ENCODE data around the gene TMED4. TPM values are rescaled to one million over a fixed set of nuclear protein-coding genes. Genes with fewer than 3 reads are reported as not detected.

TMED4 gene
- total RNA-seq, 2 experiments from 2014 or later, result 68.6 to 80.5 TPM

DNA sequence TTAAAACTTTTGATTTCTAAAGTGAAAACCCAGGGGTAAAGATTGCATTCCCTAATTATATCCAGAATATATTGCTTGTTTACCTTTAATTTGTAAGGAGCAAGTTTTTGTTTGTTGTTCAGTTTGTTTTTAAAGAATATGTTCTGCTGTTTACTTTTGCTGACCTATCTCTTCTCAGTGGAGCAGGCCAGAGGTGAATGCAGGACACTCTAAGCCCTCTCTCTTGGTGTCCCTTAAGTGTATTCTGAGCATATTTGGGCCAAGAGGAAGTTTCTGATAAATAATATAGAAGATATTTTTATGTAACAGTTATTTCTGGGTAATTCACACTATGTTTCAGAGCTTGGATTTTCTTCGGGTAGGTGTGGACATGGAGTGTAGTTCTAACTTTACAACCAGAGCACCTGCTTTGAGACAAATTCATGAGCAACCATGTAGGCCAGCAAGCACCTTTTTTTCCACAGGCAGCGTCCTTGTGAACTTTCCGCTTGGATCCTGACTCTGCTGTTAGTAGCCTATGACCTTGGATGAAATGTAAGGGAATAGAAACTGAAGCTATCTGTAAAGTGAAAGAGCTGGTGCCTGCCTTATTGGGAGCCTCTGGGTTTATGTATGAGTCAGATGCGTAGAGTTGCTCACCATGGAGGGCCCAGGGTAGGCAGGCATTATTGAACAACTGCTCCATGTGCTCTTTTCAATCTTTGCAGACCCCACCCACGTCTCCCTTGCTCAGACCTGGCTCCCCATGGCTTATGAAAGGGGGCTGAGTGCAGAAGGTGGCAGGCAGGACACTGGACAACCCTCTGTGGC lies 40.5 kb upstream of the TMED4 start:
- H3K4me1 ChIP-seq (ENCODE audit: insufficient read depth, low read length, poor library complexity, severe bottlenecking), result no peaks in the 10 kb centered on the region
- no peaks in the 10 kb centered on the region for H3K9me2 ChIP-seq (ENCODE audit: insufficient read depth, low read length)
- POLR2A ChIA-PET, result no interaction called here
- no peak for TF ChIP-seq EZH2phosphoT487 (IDR thresholded peaks at IDR 0.05; ENCODE audit: borderline replicate concordance, low read depth, low read length)
- TF ChIP-seq, protein P1, sequence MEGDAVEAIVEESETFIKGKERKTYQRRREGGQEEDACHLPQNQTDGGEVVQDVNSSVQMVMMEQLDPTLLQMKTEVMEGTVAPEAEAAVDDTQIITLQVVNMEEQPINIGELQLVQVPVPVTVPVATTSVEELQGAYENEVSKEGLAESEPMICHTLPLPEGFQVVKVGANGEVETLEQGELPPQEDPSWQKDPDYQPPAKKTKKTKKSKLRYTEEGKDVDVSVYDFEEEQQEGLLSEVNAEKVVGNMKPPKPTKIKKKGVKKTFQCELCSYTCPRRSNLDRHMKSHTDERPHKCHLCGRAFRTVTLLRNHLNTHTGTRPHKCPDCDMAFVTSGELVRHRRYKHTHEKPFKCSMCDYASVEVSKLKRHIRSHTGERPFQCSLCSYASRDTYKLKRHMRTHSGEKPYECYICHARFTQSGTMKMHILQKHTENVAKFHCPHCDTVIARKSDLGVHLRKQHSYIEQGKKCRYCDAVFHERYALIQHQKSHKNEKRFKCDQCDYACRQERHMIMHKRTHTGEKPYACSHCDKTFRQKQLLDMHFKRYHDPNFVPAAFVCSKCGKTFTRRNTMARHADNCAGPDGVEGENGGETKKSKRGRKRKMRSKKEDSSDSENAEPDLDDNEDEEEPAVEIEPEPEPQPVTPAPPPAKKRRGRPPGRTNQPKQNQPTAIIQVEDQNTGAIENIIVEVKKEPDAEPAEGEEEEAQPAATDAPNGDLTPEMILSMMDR (conservative IDR thresholded peaks at IDR 0.05; ENCODE audit: low read length), result no peak
- peaks cover 71% of the 10 kb centered on the region for H3K79me2 ChIP-seq (ENCODE audit: insufficient read depth, low read depth, low read length)
- no peak overlapping the region for H3K4me3 ChIP-seq (ENCODE audit: low read depth, low read length, poor library complexity, severe bottlenecking)
- H3K27ac ChIP-seq (ENCODE audit: low read depth, low read length, poor library complexity, severe bottlenecking), result no peak overlapping the region
- intact Hi-C loops (cut with micrococcal nuclease; ENCODE audit: unreplicated experiment), result no loop called here
- no peak for DNase-seq (ENCODE audit: low spot score)
- H3K9me3 ChIP-seq (ENCODE audit: low read length), result no peaks in the 10 kb centered on the region
- no TSS peak for BruUV-seq (replicated peaks)
- H2AFZ ChIP-seq (ENCODE audit: low read length), result no peak overlapping the region
- peaks cover 63% of the 10 kb centered on the region for H3K36me3 ChIP-seq (ENCODE audit: insufficient read depth, low read length)
- no peaks in the 10 kb centered on the region for H4K20me1 ChIP-seq (ENCODE audit: insufficient read depth, low read length)
- CTCF ChIA-PET (ENCODE audit: unreplicated experiment), result no interaction called here
- no peak overlapping the region for H3K4me2 ChIP-seq (ENCODE audit: low read length)

DNA sequence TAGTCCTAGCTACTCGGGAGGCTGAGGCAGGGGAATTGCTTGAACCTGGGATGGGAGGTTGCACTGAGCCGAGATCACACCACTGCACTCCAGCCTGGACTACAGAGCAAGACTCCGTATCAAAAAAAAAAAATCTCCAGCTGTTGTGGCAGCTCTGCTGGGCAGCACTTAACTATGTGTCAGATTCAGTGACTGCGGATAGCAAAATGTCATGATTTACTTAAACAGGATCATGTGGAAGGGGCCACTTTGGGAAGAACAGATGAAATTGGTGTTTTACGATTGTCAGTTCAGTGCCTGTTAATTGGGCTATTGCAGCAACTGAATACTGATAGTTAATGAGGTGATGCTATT lies 39.7 kb upstream of the TMED4 start:
- Histone ChIP-seq H4K20me1 (ENCODE audit: insufficient read depth, low read length) (no peaks in the 10 kb centered on the region), H3K4me1 (ENCODE audit: insufficient read depth, low read length, poor library complexity, severe bottlenecking) (no peaks in the 10 kb centered on the region), H3K4me2 (ENCODE audit: low read length) (no peak overlapping the region), H3K36me3 (ENCODE audit: insufficient read depth, low read length) (peaks cover 63% of the 10 kb centered on the region), H3K9me3 (ENCODE audit: low read length) (no peaks in the 10 kb centered on the region), H3K27ac (ENCODE audit: low read depth, low read length, poor library complexity, severe bottlenecking) (no peak overlapping the region), H3K79me2 (ENCODE audit: insufficient read depth, low read depth, low read length) (peaks cover 78% of the 10 kb centered on the region), H2AFZ (ENCODE audit: low read length) (no peak overlapping the region), H3K4me3 (ENCODE audit: low read depth, low read length, poor library complexity, severe bottlenecking) (no peak overlapping the region), H3K9me2 (ENCODE audit: insufficient read depth, low read length) (no peaks in the 10 kb centered on the region)
- CTCF ChIA-PET (ENCODE audit: unreplicated experiment), result no interaction called here
- intact Hi-C loops (cut with micrococcal nuclease; ENCODE audit: unreplicated experiment), result no loop called here
- no TSS peak for BruUV-seq (replicated peaks)
- POLR2A ChIA-PET, result interaction anchor here (1.4 kb wide), 1 partner anchor 9 kb away, joined by 5 read pairs; no protein-coding TSS in a partner anchor
- TF ChIP-seq EZH2phosphoT487 (IDR thresholded peaks at IDR 0.05; ENCODE audit: borderline replicate concordance, low read depth, low read length), result no peak
- TF ChIP-seq, protein P1 (conservative IDR thresholded peaks at IDR 0.05; ENCODE audit: low read length), result no peak
- no peak for DNase-seq (ENCODE audit: low spot score)
